ENCODE results near the gene GAS7. TPM values are rescaled to one million over a fixed set of nuclear protein-coding genes. Genes with fewer than 3 reads are reported as not detected.

GAS7 gene
- total and polyA plus RNA-seq, 4 donors, result 1.2 to 136 (median 32.3) TPM

GRCh38 chr17:9880582-9880999, 317.8 kb downstream of the GAS7 start:
- WGBS, 2 donors, result 19 to 20% methylated on average over 3 of the region's 3 CpGs
- intact Hi-C loops (cut with DNase I), result no loop called here
- no peak overlapping the region for H3K27ac ChIP-seq (ENCODE audit: low read depth in 1 of 2, low read length in 2 of 2)
- H3K4me3 ChIP-seq (ENCODE audit: low read length in 2 of 2), result no peak overlapping the region
- DNase-seq, result no peak
- H3K4me1 ChIP-seq (ENCODE audit: control insufficient read depth in 1 of 2, insufficient read depth in 2 of 2, low read length in 2 of 2), result peaks cover 0 to under 1% of the 10 kb centered on the region in 2 donors
- H3K9me3 ChIP-seq (ENCODE audit: control insufficient read depth, low read length), result peaks cover 4% of the 10 kb centered on the region
- H3K36me3 ChIP-seq (ENCODE audit: control insufficient read depth in 1 of 2, insufficient read depth in 2 of 2, low read length in 1 of 2), result no peaks in the 10 kb centered on the region
- no peaks in the 10 kb centered on the region for H3K27me3 ChIP-seq (ENCODE audit: control insufficient read depth in 1 of 2, insufficient read depth in 2 of 2, low read length in 1 of 2)
- ATAC-seq (ENCODE audit: low FRiP score), result no peak

- DNase-seq, result no peak
- ATAC-seq (ENCODE audit: low FRiP score), result no peak
- no peak overlapping the region for H3K4me3 ChIP-seq (ENCODE audit: low read length in 2 of 2)
- H3K27ac ChIP-seq (ENCODE audit: low read depth in 1 of 2, low read length in 2 of 2), result no peak overlapping the region
- no peaks in the 10 kb centered on the region for H3K27me3 ChIP-seq (ENCODE audit: control insufficient read depth in 1 of 2, insufficient read depth in 2 of 2, low read length in 1 of 2)
- no peaks in the 10 kb centered on the region for H3K36me3 ChIP-seq (ENCODE audit: control insufficient read depth in 1 of 2, insufficient read depth in 2 of 2, low read length in 1 of 2)
- 90 to 92% methylated on average over 8 of the region's 8 CpGs for WGBS, 2 donors
- H3K4me1 ChIP-seq (ENCODE audit: control insufficient read depth in 1 of 2, insufficient read depth in 2 of 2, low read length in 2 of 2), result peaks cover 0 to 3% of the 10 kb centered on the region in 2 donors
- intact Hi-C loops (cut with DNase I), result no loop called here
- peaks cover 2% of the 10 kb centered on the region for H3K9me3 ChIP-seq (ENCODE audit: control insufficient read depth, low read length)
Observed at GRCh38 chr17:9878786-9879525, 319.4 kb downstream of the GAS7 start.

GRCh38 chr17:9878356-9878755, 320.1 kb downstream of the GAS7 start:
- intact Hi-C loops (cut with DNase I), result no loop called here
- Histone ChIP-seq H3K27me3 (ENCODE audit: control insufficient read depth in 1 of 2, insufficient read depth in 2 of 2, low read length in 1 of 2) (no peaks in the 10 kb centered on the region), H3K9me3 (ENCODE audit: control insufficient read depth, low read length) (peaks cover 2% of the 10 kb centered on the region), H3K4me1 (ENCODE audit: control insufficient read depth in 1 of 2, insufficient read depth in 2 of 2, low read length in 2 of 2) (peaks cover 0 to 3% of the 10 kb centered on the region in 2 donors), H3K36me3 (ENCODE audit: control insufficient read depth in 1 of 2, insufficient read depth in 2 of 2, low read length in 1 of 2) (no peaks in the 10 kb centered on the region), H3K27ac (ENCODE audit: low read depth in 1 of 2, low read length in 2 of 2) (no peak overlapping the region), H3K4me3 (ENCODE audit: low read length in 2 of 2) (no peak overlapping the region)
- DNase-seq, result no peak
- 79 to 85% methylated on average over 3 of the region's 3 CpGs for WGBS, 2 donors
- ATAC-seq (ENCODE audit: low FRiP score), result no peak

- WGBS, 2 donors, result 2 to 3% methylated on average over 3 of the region's 3 CpGs
- intact Hi-C loops (cut with DNase I), result no loop called here
- Histone ChIP-seq H3K9me3 (ENCODE audit: control insufficient read depth, low read length) (no peaks in the 10 kb centered on the region), H3K27me3 (ENCODE audit: control insufficient read depth in 1 of 2, insufficient read depth in 2 of 2, low read length in 1 of 2) (no peaks in the 10 kb centered on the region), H3K27ac (ENCODE audit: low read depth in 1 of 2, low read length in 2 of 2) (no peak overlapping the region), H3K4me1 (ENCODE audit: control insufficient read depth in 1 of 2, insufficient read depth in 2 of 2, low read length in 2 of 2) (peaks cover 0 to 3% of the 10 kb centered on the region in 2 donors), H3K4me3 (ENCODE audit: low read length in 2 of 2) (no peak overlapping the region), H3K36me3 (ENCODE audit: control insufficient read depth in 1 of 2, insufficient read depth in 2 of 2, low read length in 1 of 2) (no peaks in the 10 kb centered on the region)
- no peak for ATAC-seq (ENCODE audit: low FRiP score)
- DNase-seq, result no peak
Observed at GRCh38 chr17:9875441-9875840, 323.0 kb downstream of the GAS7 start.

GRCh38 chr17:9874722-9875121, 323.7 kb downstream of the GAS7 start:
- H3K27me3 ChIP-seq (ENCODE audit: control insufficient read depth in 1 of 2, insufficient read depth in 2 of 2, low read length in 1 of 2), result no peaks in the 10 kb centered on the region
- peaks cover 0 to 3% of the 10 kb centered on the region in 2 donors for H3K4me1 ChIP-seq (ENCODE audit: control insufficient read depth in 1 of 2, insufficient read depth in 2 of 2, low read length in 2 of 2)
- no peak overlapping the region for H3K27ac ChIP-seq (ENCODE audit: low read depth in 1 of 2, low read length in 2 of 2)
- 69% methylated on average over 3 of the region's 3 CpGs for WGBS, 2 donors
- DNase-seq (no peak), ATAC-seq (ENCODE audit: low FRiP score) (no peak)
- intact Hi-C loops (cut with DNase I), result no loop called here
- H3K36me3 ChIP-seq (ENCODE audit: control insufficient read depth in 1 of 2, insufficient read depth in 2 of 2, low read length in 1 of 2), result no peaks in the 10 kb centered on the region
- H3K4me3 ChIP-seq (ENCODE audit: low read length in 2 of 2), result no peak overlapping the region
- H3K9me3 ChIP-seq (ENCODE audit: control insufficient read depth, low read length), result no peaks in the 10 kb centered on the region

GRCh38 chr17:9872852-9873251, 325.6 kb downstream of the GAS7 start:
- DNase-seq (no peak), ATAC-seq (ENCODE audit: low FRiP score) (no peak)
- intact Hi-C loops (cut with DNase I), result no loop called here
- H3K27me3 ChIP-seq (ENCODE audit: control insufficient read depth in 1 of 2, insufficient read depth in 2 of 2, low read length in 1 of 2), result no peaks in the 10 kb centered on the region
- 64 to 78% methylated on average over 6 of the region's 6 CpGs for WGBS, 2 donors
- H3K36me3 ChIP-seq (ENCODE audit: control insufficient read depth in 1 of 2, insufficient read depth in 2 of 2, low read length in 1 of 2), result no peaks in the 10 kb centered on the region
- H3K4me1 ChIP-seq (ENCODE audit: control insufficient read depth in 1 of 2, insufficient read depth in 2 of 2, low read length in 2 of 2), result peaks cover 0 to 3% of the 10 kb centered on the region in 2 donors
- no peak overlapping the region for H3K27ac ChIP-seq (ENCODE audit: low read depth in 1 of 2, low read length in 2 of 2)
- no peak overlapping the region for H3K4me3 ChIP-seq (ENCODE audit: low read length in 2 of 2)
- no peaks in the 10 kb centered on the region for H3K9me3 ChIP-seq (ENCODE audit: control insufficient read depth, low read length)

DNA sequence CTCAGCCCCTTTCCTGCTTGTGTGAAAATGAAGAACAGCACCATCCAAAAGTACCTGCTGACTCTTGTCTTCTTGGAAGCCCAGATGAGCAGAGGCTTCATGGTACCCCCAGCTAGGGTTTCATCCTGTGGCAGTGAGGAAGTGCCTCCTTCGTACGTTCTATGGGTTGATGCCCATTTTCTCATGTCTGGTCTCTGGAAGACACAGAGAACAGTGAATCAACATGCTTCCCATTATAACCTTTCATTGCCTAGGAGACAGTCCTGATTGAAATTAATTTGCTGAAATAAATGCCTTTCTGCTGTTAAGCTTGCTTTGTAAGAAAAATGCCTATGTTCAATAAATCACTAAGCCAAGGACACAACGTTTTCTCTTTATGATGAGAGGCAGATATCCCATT, 329.9 kb downstream of the GAS7 start:
- intact Hi-C loops (cut with DNase I), result no loop called here
- no peaks in the 10 kb centered on the region for H3K4me1 ChIP-seq (ENCODE audit: control insufficient read depth in 1 of 2, insufficient read depth in 2 of 2, low read length in 2 of 2)
- H3K9me3 ChIP-seq (ENCODE audit: control insufficient read depth, low read length), result peaks cover 3% of the 10 kb centered on the region
- no peak overlapping the region for H3K4me3 ChIP-seq (ENCODE audit: low read length in 2 of 2)
- WGBS, 2 donors, result 56 to 62% methylated on average over 3 of the region's 3 CpGs
- DNase-seq, result no peak
- H3K36me3 ChIP-seq (ENCODE audit: control insufficient read depth in 1 of 2, insufficient read depth in 2 of 2, low read length in 1 of 2), result no peaks in the 10 kb centered on the region
- H3K27ac ChIP-seq (ENCODE audit: low read depth in 1 of 2, low read length in 2 of 2), result no peak overlapping the region
- H3K27me3 ChIP-seq (ENCODE audit: control insufficient read depth in 1 of 2, insufficient read depth in 2 of 2, low read length in 1 of 2), result no peaks in the 10 kb centered on the region
- ATAC-seq (ENCODE audit: low FRiP score), result no peak

GRCh38 chr17:9865586-9865985, 332.8 kb downstream of the GAS7 start:
- no peaks in the 10 kb centered on the region for H3K36me3 ChIP-seq (ENCODE audit: control insufficient read depth in 1 of 2, insufficient read depth in 2 of 2, low read length in 1 of 2)
- H3K9me3 ChIP-seq (ENCODE audit: control insufficient read depth, low read length), result peaks cover 7% of the 10 kb centered on the region
- H3K27ac ChIP-seq (ENCODE audit: low read depth in 1 of 2, low read length in 2 of 2), result no peak overlapping the region
- no peaks in the 10 kb centered on the region for H3K4me1 ChIP-seq (ENCODE audit: control insufficient read depth in 1 of 2, insufficient read depth in 2 of 2, low read length in 2 of 2)
- intact Hi-C loops (cut with DNase I), result no loop called here
- ATAC-seq (ENCODE audit: low FRiP score), result no peak
- H3K4me3 ChIP-seq (ENCODE audit: low read length in 2 of 2), result no peak overlapping the region
- 45% methylated on average over 1 of the region's 1 CpG for WGBS, 2 donors
- DNase-seq, result no peak
- H3K27me3 ChIP-seq (ENCODE audit: control insufficient read depth in 1 of 2, insufficient read depth in 2 of 2, low read length in 1 of 2), result no peaks in the 10 kb centered on the region

- DNase-seq, result no peak
- Histone ChIP-seq H3K9me3 (ENCODE audit: control insufficient read depth, low read length) (peaks cover 7% of the 10 kb centered on the region), H3K4me1 (ENCODE audit: control insufficient read depth in 1 of 2, insufficient read depth in 2 of 2, low read length in 2 of 2) (no peaks in the 10 kb centered on the region), H3K4me3 (ENCODE audit: low read length in 2 of 2) (no peak overlapping the region), H3K27me3 (ENCODE audit: control insufficient read depth in 1 of 2, insufficient read depth in 2 of 2, low read length in 1 of 2) (no peaks in the 10 kb centered on the region), H3K27ac (ENCODE audit: low read depth in 1 of 2, low read length in 2 of 2) (no peak overlapping the region), H3K36me3 (ENCODE audit: control insufficient read depth in 1 of 2, insufficient read depth in 2 of 2, low read length in 1 of 2) (no peaks in the 10 kb centered on the region)
- no peak for ATAC-seq (ENCODE audit: low FRiP score)
- 67 to 68% methylated on average over 4 of the region's 4 CpGs for WGBS, 2 donors
- intact Hi-C loops (cut with DNase I), result no loop called here
Observed at GRCh38 chr17:9862949-9863348, 335.5 kb downstream of the GAS7 start.

Data from aorta (tissue), 5 donors.